Hepatocyte (in vitro differentiated cells): ENCODE data around the gene ANKRD44. TPM values are rescaled to one million over a fixed set of nuclear protein-coding genes. Genes with fewer than 3 reads are reported as not detected.
A peak's percentile ranks its signal among the peaks of the same experiment; 100 is the strongest.

Source experiments
- DNase-seq: peaks from one replicate; pipeline ENCODE4 v3.0.0-alpha.2; 2016; ENCODE audit warnings: low spot score
- H2AFZ ChIP-seq: fragments of 200-600 bp; sonication (generic); 2 replicates; pipeline ENCODE4 v1.6.0; 2016; ENCODE audit warnings: antibody characterized with exemption, mild to moderate bottlenecking
- H3K27ac ChIP-seq: fragments of 200-600 bp; sonication (generic); 2 replicates; pipeline ENCODE4 v1.5.1; 2016; ENCODE audit warnings: mild to moderate bottlenecking
- H3K27me3 ChIP-seq: fragments of 200-600 bp; sonication (generic); 2 replicates; pipeline ENCODE4 v1.6.1; 2016
- H3K36me3 ChIP-seq: fragments of 200-600 bp; sonication (generic); replicated peaks from 2 replicates; pipeline ENCODE4 v1.5.1; 2016; ENCODE audit warnings: low read depth; ENCODE audit not compliant: insufficient read depth
- H3K4me1 ChIP-seq: fragments of 200-600 bp; sonication (generic); 2 replicates; pipeline ENCODE4 v1.5.1; 2016; ENCODE audit warnings: mild to moderate bottlenecking, moderate library complexity; ENCODE audit not compliant: insufficient read depth
- H3K4me2 ChIP-seq: fragments of 200-600 bp; sonication (generic); 2 replicates; pipeline ENCODE4 v1.6.0; 2016
- H3K4me3 ChIP-seq: fragments of 200-600 bp; sonication (generic); 2 replicates; pipeline ENCODE4 v1.5.1; 2016; ENCODE audit warnings: mild to moderate bottlenecking
- H3K79me2 ChIP-seq: fragments of 200-600 bp; sonication (generic); 2 replicates; pipeline ENCODE4 v1.6.0; 2017; ENCODE audit warnings: mild to moderate bottlenecking
- H3K9me2 ChIP-seq: fragments of 200-600 bp; sonication (generic); replicated peaks from 2 replicates; pipeline ENCODE4 v1.6.0; 2017; ENCODE audit warnings: mild to moderate bottlenecking; ENCODE audit not compliant: insufficient read depth
- H3K9me3 ChIP-seq: fragments of 200-600 bp; sonication (generic); 2 replicates; pipeline ENCODE4 v1.5.1; 2016; ENCODE audit warnings: low read depth, mild to moderate bottlenecking
- H4K20me1 ChIP-seq: fragments of 200-600 bp; sonication (generic); 2 replicates; pipeline ENCODE4 v1.6.0; 2016; ENCODE audit warnings: mild to moderate bottlenecking; ENCODE audit not compliant: insufficient read depth, poor library complexity, severe bottlenecking
- CTCF ChIP-seq: fragments of 200-600 bp; sonication (generic); IDR thresholded peaks from 2 replicates; pipeline ENCODE4 v1.5.1; 2016; ENCODE audit warnings: antibody characterized with exemption, mild to moderate bottlenecking; ENCODE audit not compliant: poor library complexity
- EZH2 ChIP-seq: fragments of 200-600 bp; sonication (generic); IDR thresholded peaks from 2 replicates; pipeline ENCODE4 v1.6.1; 2016; ENCODE audit warnings: antibody characterized with exemption, mild to moderate bottlenecking, borderline replicate concordance
- EZH2phosphoT487 ChIP-seq: fragments of 200-600 bp; sonication (generic); IDR thresholded peaks from one replicate; pipeline ENCODE4 v1.6.1; 2018; ENCODE audit warnings: antibody characterized with exemption, mild to moderate bottlenecking, low read depth, moderate library complexity; ENCODE audit not compliant: unreplicated experiment, severe bottlenecking
- WGBS: methylation state at CpG from one replicate; pipeline ENCODE4 v1.1.6; 2016; ENCODE audit warnings: low lambda C conversion rate; ENCODE audit errors: missing lambda C conversion rate; 5-methylcytosine and 5-hydroxymethylcytosine counted together
- polyA plus RNA-seq: library from polyadenylated mRNA; unstranded; fragments of >200 nt; fragmentation: Nextera tagmentation; extraction: Ambion mirVana; gene quantifications from 2 replicates; pipeline ENCODE4 v1.2.1, GENCODE V29; 2016
- total RNA-seq: library from RNA; depleted of rRNA; stranded (reverse); fragments of >200 nt; gene quantifications from 2 replicates; pipeline ENCODE4 v1.2.3, GENCODE V29; 2014

Gene ANKRD44
- total and polyA plus RNA-seq, 2 experiments from 2014 or later, result 5.9 to 9.1 TPM

DNA sequence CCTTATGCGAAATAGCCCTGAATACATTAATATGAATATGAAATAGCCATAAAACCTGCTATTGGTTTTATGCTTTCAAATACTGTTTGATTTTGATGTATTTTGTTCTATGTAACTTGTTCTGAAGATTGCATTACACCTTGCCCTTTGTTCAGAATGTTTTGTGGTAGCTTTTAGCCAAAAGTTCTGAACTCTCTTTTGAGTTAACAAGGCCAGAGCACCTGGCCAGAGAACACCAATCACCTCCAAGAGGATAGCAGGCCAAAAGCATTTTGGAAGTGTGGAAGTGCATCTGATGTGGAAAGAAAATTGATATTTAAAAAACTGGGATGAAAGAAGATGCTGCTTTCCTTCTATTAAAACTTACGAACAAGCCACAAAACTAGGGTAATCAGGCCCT is 297.5 kb downstream of the ANKRD44 start:
- DNase-seq, result no peak
- no peaks in the 10 kb centered on the region for H3K79me2 ChIP-seq
- H3K27me3 ChIP-seq, result no peaks in the 10 kb centered on the region
- no peaks in the 10 kb centered on the region for H3K9me2 ChIP-seq
- H3K4me2 ChIP-seq, result no peak overlapping the region
- TF ChIP-seq CTCF (no peak), EZH2 (no peak), EZH2phosphoT487 (no peak)
- no peak overlapping the region for H2AFZ ChIP-seq
- no peaks in the 10 kb centered on the region for H3K9me3 ChIP-seq
- WGBS, result 96% methylated on average over 2 of the region's 2 CpGs
- no peaks in the 10 kb centered on the region for H3K4me1 ChIP-seq
- H4K20me1 ChIP-seq, result no peaks in the 10 kb centered on the region
- H3K36me3 ChIP-seq, result no peaks in the 10 kb centered on the region
- H3K4me3 ChIP-seq, result no peak overlapping the region
- no peak overlapping the region for H3K27ac ChIP-seq

GRCh38 chr2:197011801-197012641 is 298.6 kb downstream of the ANKRD44 start:
- no peaks in the 10 kb centered on the region for H4K20me1 ChIP-seq
- no peaks in the 10 kb centered on the region for H3K79me2 ChIP-seq
- H3K27ac ChIP-seq, result no peak overlapping the region
- TF ChIP-seq EZH2phosphoT487 (no peak), CTCF (peak; percentile 83), EZH2 (no peak)
- peak; percentile 73 for DNase-seq
- H3K27me3 ChIP-seq, result no peaks in the 10 kb centered on the region
- no peak overlapping the region for H3K4me3 ChIP-seq
- H2AFZ ChIP-seq, result no peak overlapping the region
- H3K9me2 ChIP-seq, result no peaks in the 10 kb centered on the region
- no peaks in the 10 kb centered on the region for H3K4me1 ChIP-seq
- 36% methylated on average over 5 of the region's 5 CpGs for WGBS
- H3K4me2 ChIP-seq, result no peak overlapping the region
- no peaks in the 10 kb centered on the region for H3K36me3 ChIP-seq
- H3K9me3 ChIP-seq, result no peaks in the 10 kb centered on the region

GRCh38 chr2:197011021-197011417 is 299.6 kb downstream of the ANKRD44 start:
- H3K4me1 ChIP-seq, result no peaks in the 10 kb centered on the region
- H3K79me2 ChIP-seq, result no peaks in the 10 kb centered on the region
- H2AFZ ChIP-seq, result no peak overlapping the region
- 82% methylated on average over 2 of the region's 2 CpGs for WGBS
- H3K9me3 ChIP-seq, result no peaks in the 10 kb centered on the region
- H3K27ac ChIP-seq, result no peak overlapping the region
- TF ChIP-seq EZH2 (no peak), EZH2phosphoT487 (no peak), CTCF (no peak)
- H3K4me2 ChIP-seq, result no peak overlapping the region
- no peaks in the 10 kb centered on the region for H3K9me2 ChIP-seq
- no peak for DNase-seq
- no peaks in the 10 kb centered on the region for H3K36me3 ChIP-seq
- H3K27me3 ChIP-seq, result no peaks in the 10 kb centered on the region
- no peaks in the 10 kb centered on the region for H4K20me1 ChIP-seq
- no peak overlapping the region for H3K4me3 ChIP-seq
